ENCODE results near the gene GRM5.

DNA sequence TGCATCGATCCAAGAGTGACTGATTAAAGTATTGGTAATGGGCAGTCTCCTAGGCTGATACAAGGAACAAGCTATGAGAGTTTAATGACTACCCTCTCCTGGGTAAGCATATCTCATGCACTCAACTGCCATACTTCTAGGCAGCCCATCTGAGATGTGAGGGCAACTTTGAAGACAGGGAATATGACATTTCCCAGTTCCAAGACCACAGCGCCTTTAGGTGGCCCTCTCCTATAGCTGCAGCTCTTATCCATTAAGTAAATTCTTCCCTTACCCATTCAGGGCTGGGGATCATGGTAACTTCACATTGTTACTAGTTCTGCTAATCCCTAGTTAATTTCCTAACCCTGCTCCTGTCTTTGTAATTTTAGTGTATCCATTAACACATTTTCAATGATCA lies 570.9 kb downstream of the GRM5 start:
- TF ChIP-seq, protein P1, sequence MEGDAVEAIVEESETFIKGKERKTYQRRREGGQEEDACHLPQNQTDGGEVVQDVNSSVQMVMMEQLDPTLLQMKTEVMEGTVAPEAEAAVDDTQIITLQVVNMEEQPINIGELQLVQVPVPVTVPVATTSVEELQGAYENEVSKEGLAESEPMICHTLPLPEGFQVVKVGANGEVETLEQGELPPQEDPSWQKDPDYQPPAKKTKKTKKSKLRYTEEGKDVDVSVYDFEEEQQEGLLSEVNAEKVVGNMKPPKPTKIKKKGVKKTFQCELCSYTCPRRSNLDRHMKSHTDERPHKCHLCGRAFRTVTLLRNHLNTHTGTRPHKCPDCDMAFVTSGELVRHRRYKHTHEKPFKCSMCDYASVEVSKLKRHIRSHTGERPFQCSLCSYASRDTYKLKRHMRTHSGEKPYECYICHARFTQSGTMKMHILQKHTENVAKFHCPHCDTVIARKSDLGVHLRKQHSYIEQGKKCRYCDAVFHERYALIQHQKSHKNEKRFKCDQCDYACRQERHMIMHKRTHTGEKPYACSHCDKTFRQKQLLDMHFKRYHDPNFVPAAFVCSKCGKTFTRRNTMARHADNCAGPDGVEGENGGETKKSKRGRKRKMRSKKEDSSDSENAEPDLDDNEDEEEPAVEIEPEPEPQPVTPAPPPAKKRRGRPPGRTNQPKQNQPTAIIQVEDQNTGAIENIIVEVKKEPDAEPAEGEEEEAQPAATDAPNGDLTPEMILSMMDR (IDR thresholded peaks at IDR 0.05): no peak
- TF ChIP-seq POLR2A (IDR thresholded peaks at IDR 0.05): no peak
